Upper lobe of left lung (tissue), 6 donors: ENCODE results near the gene CFAP100. TPM values are rescaled to one million over a fixed set of nuclear protein-coding genes. Genes with fewer than 3 reads are reported as not detected.

Experiments used
- ATAC-seq, 2 donors: fragments of 200-7000 bp; cut with Tn5 transposase; one replicate each; pipeline ENCODE4 v1.9.1; 2022; ENCODE audit warnings: mild to moderate bottlenecking in 2 of 2, moderate library complexity in 2 of 2; ENCODE audit not compliant: low FRiP score in 2 of 2
- DNase-seq, 2 donors: peaks; one replicate each; pipeline ENCODE4 v3.0.0-alpha.2; 2019 to 2020
- H3K27ac ChIP-seq, 4 donors: fragments of 200-600 bp; sonication (generic); one replicate each; pipeline ENCODE4 v1.5.1; 2016 to 2019
- H3K27me3 ChIP-seq, 4 donors: fragments of 200-600 bp; sonication (generic); one replicate each; pipeline ENCODE4 v1.5.1; 2017 to 2019
- H3K36me3 ChIP-seq, 4 donors: fragments of 200-600 bp; sonication (generic); one replicate each; pipeline ENCODE4 v1.5.1; 2016 to 2019
- H3K4me1 ChIP-seq, 4 donors: fragments of 200-600 bp; sonication (generic); one replicate each; pipeline ENCODE4 v1.5.1; 2018 to 2019
- H3K4me3 ChIP-seq, 4 donors: fragments of 200-600 bp; sonication (generic); one replicate each; pipeline ENCODE4 v1.5.1; 2017 to 2019; ENCODE audit warnings: mild to moderate bottlenecking in 2 of 4, moderate library complexity in 1 of 4
- H3K9me3 ChIP-seq, 4 donors: fragments of 200-600 bp; sonication (generic); one replicate each; pipeline ENCODE4 v1.5.1; 2018 to 2019
- EP300 ChIP-seq, 4 donors: sonication (generic); formaldehyde crosslinking; IDR thresholded peaks; one replicate each; pipeline ENCODE4 v1.5.1; 2017; ENCODE audit warnings: antibody characterized with exemption in 4 of 4, control low read depth in 2 of 4
- POLR2A ChIP-seq, 4 donors: fragments of 450-650 bp; IDR thresholded peaks; one replicate each; pipeline ENCODE4 v1.5.1; 2016 to 2017; ENCODE audit warnings: antibody characterized with exemption in 4 of 4, mild to moderate bottlenecking in 2 of 4
- POLR2AphosphoS5 ChIP-seq, 2 donors: sonication (generic); formaldehyde crosslinking; IDR thresholded peaks; one replicate each; pipeline ENCODE4 v1.5.1; 2017; ENCODE audit warnings: antibody characterized with exemption in 2 of 2
- WGBS, 2 donors: methylation state at CpG; one replicate each; pipeline ENCODE4 v1.1.5; 2017 to 2018; 5-methylcytosine and 5-hydroxymethylcytosine counted together
- total RNA-seq, 6 donors: library from RNA; depleted of rRNA in 4 of 6; stranded (reverse); fragments of >200 nt in 4 of 6; gene quantifications; one replicate each; pipeline versions ENCODE4 v1.1.0 to v1.2.1, GENCODE V29; 2016 to 2021
- TF ChIP-seq, protein P1 (sequence below), 6 experiments: fragments of 450-650 bp in 4 of 6; fragments of 200-600 bp in 2 of 6; sonication (generic) in 2 of 6; IDR thresholded peaks; one replicate each; pipeline ENCODE4 v1.5.1; 2016 to 2019; ENCODE audit warnings: antibody characterized with exemption in 6 of 6
- donor health status: DM: no; HTN: no; CAD: no; lungs with moderate emphysema.
- donor health status: DM: no; HTN: yes; CAD: no; lungs with severe emphysema.

The CFAP100 gene
- total RNA-seq, 6 donors from 2014 or later = 0.09 to 57.9 (median 21.6) TPM

DNA sequence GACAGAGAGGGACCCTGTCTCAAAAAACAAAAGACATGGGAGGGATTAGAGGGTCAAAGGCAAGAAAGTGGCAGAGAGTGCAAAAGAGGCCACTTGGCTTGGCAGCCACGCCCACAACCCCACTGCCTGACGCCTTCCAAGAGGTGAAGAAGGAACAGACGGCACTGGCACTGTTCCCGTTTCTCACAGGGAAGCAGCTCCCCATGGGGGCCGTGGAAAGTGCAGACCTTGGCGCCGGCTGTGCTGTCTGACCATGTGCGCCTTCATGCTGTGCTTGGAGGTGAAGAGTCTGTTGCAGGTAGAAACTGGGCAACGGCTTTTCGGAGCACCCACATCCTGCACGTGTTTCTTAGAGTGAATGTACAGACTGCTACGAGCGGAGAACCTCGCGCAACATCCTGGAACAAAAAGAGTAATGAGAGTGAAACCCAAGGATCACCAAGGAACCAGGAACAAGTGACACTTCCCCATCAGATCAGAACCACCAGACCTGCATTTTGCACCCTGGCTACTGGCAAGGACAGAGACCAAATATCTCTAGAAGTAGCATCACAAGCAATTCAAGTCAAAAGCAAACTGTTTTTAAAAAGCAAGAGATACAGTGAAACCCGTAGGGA is 71.3 kb downstream of the CFAP100 start:
- ATAC-seq (peak; percentile 24 to 56), DNase-seq (peak in 1 of 2 donors; percentile 72)
- Histone ChIP-seq H3K9me3 (no peaks in the 10 kb centered on the region), H3K27ac (peak overlapping the region in 3 of 4 donors; percentile 28 to 61 (median 52)), H3K4me3 (no peak overlapping the region), H3K36me3 (peaks cover 64 to 99% (median 89%) of the 10 kb centered on the region in 4 donors), H3K4me1 (peaks cover 18 to 55% (median 38%) of the 10 kb centered on the region in 4 donors), H3K27me3 (no peaks in the 10 kb centered on the region)
- no peak for TF ChIP-seq POLR2A (IDR thresholded peaks at IDR 0.05)
- 56 to 72% methylated on average over 12 to 16 of the region's 16 CpGs for WGBS, 2 donors

DNA sequence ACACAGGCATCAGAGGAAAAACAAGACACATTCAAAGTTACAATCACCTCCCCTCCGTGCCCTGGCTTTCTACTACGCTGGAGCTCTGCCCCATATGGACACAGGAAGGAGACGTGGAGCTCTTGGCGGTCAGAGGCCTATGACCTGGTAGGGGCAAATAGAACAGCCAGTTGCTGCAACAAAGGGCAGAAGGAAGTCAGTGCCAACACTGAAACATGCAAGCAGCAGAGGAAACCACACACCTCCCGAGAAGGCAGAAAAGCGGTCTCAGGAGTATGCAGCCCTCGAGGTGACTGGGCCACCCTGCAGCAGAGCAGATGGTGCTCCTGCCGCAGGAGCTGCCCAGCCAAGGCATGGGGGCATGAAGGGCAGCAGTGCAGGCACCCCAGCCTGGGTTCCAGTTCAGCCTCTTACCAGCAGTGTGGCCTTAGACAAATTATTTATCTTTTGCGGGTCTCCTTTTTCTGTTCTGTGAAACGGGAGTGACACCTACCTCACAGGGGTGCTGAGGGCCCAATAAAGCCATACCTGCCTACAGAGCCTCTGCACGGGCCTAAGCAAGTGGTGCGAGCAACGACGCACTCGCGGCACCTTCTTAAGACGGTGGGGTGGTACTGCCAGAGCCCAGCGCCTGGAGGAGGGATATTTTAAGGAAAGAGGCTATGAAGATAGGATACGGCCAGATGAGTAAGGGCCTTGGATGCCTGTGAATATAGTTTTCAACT is 72.3 kb downstream of the CFAP100 start:
- H3K9me3 ChIP-seq = no peaks in the 10 kb centered on the region
- peak in 1 of 2 donors; percentile 19 for ATAC-seq
- no peaks in the 10 kb centered on the region for H3K27me3 ChIP-seq
- peak overlapping the region in 3 of 4 donors; percentile 28 to 52 (median 35) for H3K27ac ChIP-seq
- TF ChIP-seq, protein P1, sequence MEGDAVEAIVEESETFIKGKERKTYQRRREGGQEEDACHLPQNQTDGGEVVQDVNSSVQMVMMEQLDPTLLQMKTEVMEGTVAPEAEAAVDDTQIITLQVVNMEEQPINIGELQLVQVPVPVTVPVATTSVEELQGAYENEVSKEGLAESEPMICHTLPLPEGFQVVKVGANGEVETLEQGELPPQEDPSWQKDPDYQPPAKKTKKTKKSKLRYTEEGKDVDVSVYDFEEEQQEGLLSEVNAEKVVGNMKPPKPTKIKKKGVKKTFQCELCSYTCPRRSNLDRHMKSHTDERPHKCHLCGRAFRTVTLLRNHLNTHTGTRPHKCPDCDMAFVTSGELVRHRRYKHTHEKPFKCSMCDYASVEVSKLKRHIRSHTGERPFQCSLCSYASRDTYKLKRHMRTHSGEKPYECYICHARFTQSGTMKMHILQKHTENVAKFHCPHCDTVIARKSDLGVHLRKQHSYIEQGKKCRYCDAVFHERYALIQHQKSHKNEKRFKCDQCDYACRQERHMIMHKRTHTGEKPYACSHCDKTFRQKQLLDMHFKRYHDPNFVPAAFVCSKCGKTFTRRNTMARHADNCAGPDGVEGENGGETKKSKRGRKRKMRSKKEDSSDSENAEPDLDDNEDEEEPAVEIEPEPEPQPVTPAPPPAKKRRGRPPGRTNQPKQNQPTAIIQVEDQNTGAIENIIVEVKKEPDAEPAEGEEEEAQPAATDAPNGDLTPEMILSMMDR (IDR thresholded peaks at IDR 0.05) = no peak
- TF ChIP-seq POLR2AphosphoS5 (IDR thresholded peaks at IDR 0.05) (no peak), POLR2A (IDR thresholded peaks at IDR 0.05) (no peak), EP300 (IDR thresholded peaks at IDR 0.05) (no peak)
- peak in 1 of 2 donors; percentile 26 for DNase-seq
- H3K4me3 ChIP-seq = no peak overlapping the region
- H3K4me1 ChIP-seq = peaks cover 28 to 65% (median 47%) of the 10 kb centered on the region in 4 donors
- 78 to 84% methylated on average over 15 to 19 of the region's 19 CpGs for WGBS, 2 donors
- peaks cover 55 to 97% (median 82%) of the 10 kb centered on the region in 4 donors for H3K36me3 ChIP-seq

DNA sequence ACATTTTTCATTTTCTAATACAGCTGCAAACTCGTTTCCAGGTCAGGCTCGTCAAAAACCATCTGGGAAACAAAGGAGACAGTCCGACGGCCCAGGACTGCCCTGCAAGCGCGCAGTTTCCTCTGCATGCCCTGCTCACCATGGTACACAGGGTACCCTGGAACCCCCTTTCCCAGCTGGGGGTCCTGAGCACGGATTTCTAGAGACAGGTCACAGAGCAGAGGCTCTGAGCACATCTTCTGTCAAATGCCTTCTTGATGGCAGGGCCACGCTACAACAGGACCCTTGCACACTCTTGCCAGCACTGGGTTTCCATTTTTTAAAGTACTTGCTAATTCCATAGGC is 72.9 kb downstream of the CFAP100 start:
- H3K9me3 ChIP-seq = no peaks in the 10 kb centered on the region
- H3K4me3 ChIP-seq = no peak overlapping the region
- WGBS, 2 donors = 82% methylated on average over 8 of the region's 8 CpGs
- TF ChIP-seq POLR2AphosphoS5 (IDR thresholded peaks at IDR 0.05) (no peak), EP300 (IDR thresholded peaks at IDR 0.05) (no peak), POLR2A (IDR thresholded peaks at IDR 0.05) (no peak)
- TF ChIP-seq, protein P1 (IDR thresholded peaks at IDR 0.05) = no peak
- peaks cover 50 to 92% (median 77%) of the 10 kb centered on the region in 4 donors for H3K36me3 ChIP-seq
- H3K27ac ChIP-seq = peak overlapping the region in 1 of 4 donors; percentile 52
- peaks cover 34 to 70% (median 51%) of the 10 kb centered on the region in 4 donors for H3K4me1 ChIP-seq
- no peaks in the 10 kb centered on the region for H3K27me3 ChIP-seq
- ATAC-seq (no peak), DNase-seq (no peak)

DNA sequence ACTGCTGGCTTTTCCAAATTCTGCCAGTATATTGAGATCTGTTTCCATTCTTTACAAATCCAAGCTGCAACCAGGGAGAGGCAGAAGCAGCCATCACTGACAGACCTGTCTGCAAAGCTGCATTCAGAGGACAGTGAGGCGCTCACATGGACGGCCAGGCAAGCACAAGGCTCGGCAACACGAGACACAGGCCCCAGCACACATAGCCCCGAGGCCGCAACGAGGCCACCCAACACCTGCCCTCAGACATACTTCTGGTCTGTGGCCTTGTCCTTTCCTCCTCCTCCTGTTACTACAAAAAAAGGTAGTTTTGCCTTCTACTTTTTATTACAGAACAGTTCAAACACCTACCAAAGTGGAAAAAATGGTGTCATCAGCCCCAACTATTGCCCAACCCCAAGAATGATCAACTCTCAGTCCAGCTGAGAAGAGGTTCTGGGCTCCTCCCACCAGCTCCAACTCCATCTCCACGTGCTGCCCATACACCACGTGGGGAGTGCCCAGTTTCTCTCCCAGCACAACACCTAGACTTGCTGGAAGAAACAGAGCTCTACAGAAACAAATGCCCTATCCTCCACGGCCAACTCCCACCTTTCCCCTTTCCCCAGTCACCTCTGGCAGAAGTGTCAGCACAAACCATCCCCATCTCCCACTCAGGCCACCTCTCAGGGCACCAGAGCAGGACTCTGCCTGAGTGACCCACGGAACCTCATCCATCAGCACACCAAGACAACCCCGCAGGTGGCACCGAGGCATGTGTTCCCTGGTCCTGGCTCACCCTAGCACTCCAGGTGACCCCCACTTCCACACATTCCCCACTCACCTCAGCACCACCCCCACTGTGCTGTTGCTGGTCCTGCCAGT is 73.6 kb downstream of the CFAP100 start:
- Histone ChIP-seq H3K27me3 (no peaks in the 10 kb centered on the region), H3K27ac (peak overlapping the region in 1 of 4 donors; percentile 2), H3K9me3 (no peaks in the 10 kb centered on the region), H3K4me1 (peaks cover 40 to 77% (median 58%) of the 10 kb centered on the region in 4 donors), H3K36me3 (peaks cover 45 to 86% (median 72%) of the 10 kb centered on the region in 4 donors), H3K4me3 (no peak overlapping the region)
- ATAC-seq (peak in 1 of 2 donors; percentile 30), DNase-seq (peak in 1 of 2 donors; percentile 72)
- 80 to 86% methylated on average over 13 of the region's 13 CpGs for WGBS, 2 donors
- no peak for TF ChIP-seq POLR2A (IDR thresholded peaks at IDR 0.05)

DNA sequence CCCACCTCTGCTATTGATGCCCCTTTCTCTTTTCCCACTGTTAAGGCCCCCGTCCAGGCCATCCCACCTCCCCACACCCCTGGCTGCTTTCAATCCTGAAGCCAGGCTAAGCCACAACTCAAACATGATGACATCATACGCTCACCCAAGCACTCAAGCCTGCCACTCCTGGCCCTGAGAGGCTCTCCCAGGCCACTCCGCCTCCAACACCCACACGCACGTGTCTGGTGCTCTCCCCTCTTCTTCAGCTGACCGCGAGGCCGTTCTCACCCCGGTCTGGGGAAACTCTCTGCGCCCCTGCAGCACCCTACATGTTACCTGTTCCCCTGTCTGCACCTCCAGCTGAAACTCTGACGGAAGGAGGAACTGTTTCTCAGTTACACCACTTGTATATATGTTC is 74.8 kb downstream of the CFAP100 start:
- DNase-seq (peak in 1 of 2 donors; percentile 81), ATAC-seq (peak in 1 of 2 donors; percentile 6)
- WGBS, 2 donors = 64 to 77% methylated on average over 11 of the region's 11 CpGs
- no peaks in the 10 kb centered on the region for H3K27me3 ChIP-seq
- peaks cover 53 to 89% (median 70%) of the 10 kb centered on the region in 4 donors for H3K4me1 ChIP-seq
- H3K9me3 ChIP-seq = no peaks in the 10 kb centered on the region
- no peak overlapping the region for H3K4me3 ChIP-seq
- peaks cover 33 to 74% (median 63%) of the 10 kb centered on the region in 4 donors for H3K36me3 ChIP-seq
- peak overlapping the region in 2 of 4 donors; percentile 7 to 9 for H3K27ac ChIP-seq
- TF ChIP-seq, protein P1 (IDR thresholded peaks at IDR 0.05) = no peak
- TF ChIP-seq POLR2AphosphoS5 (IDR thresholded peaks at IDR 0.05) (peak; percentile 15 to 40), EP300 (IDR thresholded peaks at IDR 0.05) (peak in 1 of 4 donors; percentile 63), POLR2A (IDR thresholded peaks at IDR 0.05) (no peak)
